GM12865 (cell line): ENCODE measurements around the gene TEX53.

Experiments
- DNase-seq: peaks from one replicate; pipeline ENCODE4 v3.0.0; 2010; ENCODE audit warnings: low read depth
- H3K4me3 ChIP-seq: 2 replicates; pipeline ENCODE4 v1.5.1; 2011; ENCODE audit warnings: mild to moderate bottlenecking, low read depth, low read length, control low read depth
- CTCF ChIP-seq: IDR thresholded peaks from 2 replicates; pipeline ENCODE4 v1.5.1; 2011; ENCODE audit warnings: low read length, control low read depth, low read depth, inconsistent platforms; ENCODE audit not compliant: insufficient read depth; ENCODE audit errors: missing control alignments

Gene TEX53

GRCh38 chr9:114674798-114675540, 17.4 kb upstream of the TEX53 start:
- DNase-seq: no peak
- H3K4me3 ChIP-seq: no peak overlapping the region
- TF ChIP-seq CTCF: no peak

- no peak for DNase-seq
- no peak overlapping the region for H3K4me3 ChIP-seq
- TF ChIP-seq CTCF: no peak
Observed at GRCh38 chr9:114674076-114674797, 16.6 kb upstream of the TEX53 start.

- H3K4me3 ChIP-seq: no peak overlapping the region
- no peak for TF ChIP-seq CTCF
- no peak for DNase-seq
Observed at GRCh38 chr9:114671605-114672004, 14.0 kb upstream of the TEX53 start.

GRCh38 chr9:114669961-114670360, 12.4 kb upstream of the TEX53 start:
- no peak overlapping the region for H3K4me3 ChIP-seq
- no peak for TF ChIP-seq CTCF
- no peak for DNase-seq

- no peak for TF ChIP-seq CTCF
- no peak for DNase-seq
- no peak overlapping the region for H3K4me3 ChIP-seq
Observed at GRCh38 chr9:114668146-114668545, 10.5 kb upstream of the TEX53 start.

GRCh38 chr9:114666851-114667250, 9.2 kb upstream of the TEX53 start:
- no peak overlapping the region for H3K4me3 ChIP-seq
- peak; percentile 10 for DNase-seq
- no peak for TF ChIP-seq CTCF
